Brain microvascular endothelial cell (primary cell): ENCODE data around the gene HTD2.
A peak's percentile ranks its signal among the peaks of the same experiment; 100 is the strongest.

Experiments
- DNase-seq: peaks from one replicate; pipeline ENCODE4 v3.0.0-alpha.2; 2020
- H3K27ac ChIP-seq: fragments of 250-450 bp; sonication (Bioruptor Pico); 2 replicates; pipeline ENCODE4 v1.5.1; 2020; ENCODE audit warnings: mild to moderate bottlenecking, moderate library complexity
- H3K27me3 ChIP-seq: fragments of 250-450 bp; sonication (Bioruptor Pico); replicated peaks from 2 replicates; pipeline ENCODE4 v1.5.1; 2020; ENCODE audit warnings: mild to moderate bottlenecking
- H3K36me3 ChIP-seq: fragments of 250-450 bp; sonication (Bioruptor Pico); replicated peaks from 2 replicates; pipeline ENCODE4 v1.5.1; 2020; ENCODE audit warnings: mild to moderate bottlenecking
- H3K4me3 ChIP-seq: 2 replicates; pipeline ENCODE4 v1.5.1; 2011; ENCODE audit warnings: low read depth, mild to moderate bottlenecking, control low read depth, low read length, moderate library complexity
- CTCF ChIP-seq: IDR thresholded peaks from 2 replicates; pipeline ENCODE4 v1.5.1; 2011; ENCODE audit warnings: low read depth, mild to moderate bottlenecking, moderate library complexity, low read length, control low read depth, inconsistent platforms; ENCODE audit errors: missing control alignments
- in situ Hi-C: cut with HindIII; loops from 2 replicates; pipeline ENCODE4 v1.10.0; 2017; ENCODE audit warnings: low sequenced_read_pairs, low pct_ligation_motif_present

HTD2 gene

DNA sequence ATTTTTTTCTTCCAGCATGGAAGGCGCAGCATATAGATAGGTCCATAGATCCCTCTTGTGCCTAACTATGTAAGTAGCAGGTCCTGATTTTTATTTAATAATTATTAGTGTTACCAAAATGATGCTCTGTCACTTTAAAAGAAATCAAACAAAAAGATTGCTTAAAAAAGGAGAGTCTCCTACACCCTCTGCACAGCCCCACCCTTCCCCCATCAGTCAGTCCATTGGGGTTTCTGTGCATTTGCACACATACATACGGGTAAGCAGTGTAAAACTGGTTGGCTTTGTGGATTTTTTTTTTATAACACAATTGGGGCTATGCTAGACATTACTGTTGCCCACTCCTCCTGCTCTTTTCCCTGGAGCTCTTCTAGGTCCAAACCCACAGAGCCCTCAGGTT lies 7.2 kb upstream of the HTD2 start:
- no peak overlapping the region for H3K4me3 ChIP-seq
- H3K27ac ChIP-seq = no peak overlapping the region
- DNase-seq = no peak
- no peaks in the 10 kb centered on the region for H3K36me3 ChIP-seq
- in situ Hi-C loops = no loop called here
- H3K27me3 ChIP-seq = no peaks in the 10 kb centered on the region
- TF ChIP-seq CTCF = no peak

DNA sequence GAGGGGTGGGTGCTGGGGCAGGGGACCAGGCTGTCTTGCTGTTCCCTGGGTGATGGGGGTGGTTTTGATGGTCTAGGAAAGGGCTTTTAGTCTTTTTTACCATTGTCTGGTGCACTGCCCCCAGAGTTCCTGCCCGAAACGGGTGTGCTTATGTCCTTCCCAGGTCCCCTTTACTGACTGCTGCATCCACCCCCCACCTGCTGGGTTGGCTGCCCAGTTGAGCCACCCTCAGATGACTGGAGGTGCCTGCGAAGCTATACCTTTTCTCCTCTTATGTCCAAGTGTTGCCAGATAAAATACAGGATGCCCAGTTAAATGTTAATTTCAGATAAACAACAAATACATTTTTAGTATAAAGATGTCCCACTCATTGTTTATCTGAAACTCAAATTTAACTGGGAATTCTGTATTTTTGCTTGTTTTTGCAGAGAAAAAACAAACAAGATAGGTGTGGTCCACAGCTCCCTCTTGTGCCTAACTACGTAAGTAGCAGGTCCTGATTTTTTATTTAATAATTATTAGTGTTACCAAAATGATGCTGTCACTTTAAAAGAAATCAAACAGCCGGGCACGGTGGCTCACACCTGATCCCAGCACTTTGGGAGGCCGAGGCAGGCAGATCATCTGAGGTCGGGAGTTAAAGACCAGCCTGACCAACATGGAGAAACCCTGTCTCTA lies 6.3 kb upstream of the HTD2 start:
- H3K36me3 ChIP-seq = no peaks in the 10 kb centered on the region
- no peaks in the 10 kb centered on the region for H3K27me3 ChIP-seq
- no peak overlapping the region for H3K27ac ChIP-seq
- peak; percentile 22 for DNase-seq
- in situ Hi-C loops = no loop called here
- no peak overlapping the region for H3K4me3 ChIP-seq
- peak; percentile 50 for TF ChIP-seq CTCF

DNA sequence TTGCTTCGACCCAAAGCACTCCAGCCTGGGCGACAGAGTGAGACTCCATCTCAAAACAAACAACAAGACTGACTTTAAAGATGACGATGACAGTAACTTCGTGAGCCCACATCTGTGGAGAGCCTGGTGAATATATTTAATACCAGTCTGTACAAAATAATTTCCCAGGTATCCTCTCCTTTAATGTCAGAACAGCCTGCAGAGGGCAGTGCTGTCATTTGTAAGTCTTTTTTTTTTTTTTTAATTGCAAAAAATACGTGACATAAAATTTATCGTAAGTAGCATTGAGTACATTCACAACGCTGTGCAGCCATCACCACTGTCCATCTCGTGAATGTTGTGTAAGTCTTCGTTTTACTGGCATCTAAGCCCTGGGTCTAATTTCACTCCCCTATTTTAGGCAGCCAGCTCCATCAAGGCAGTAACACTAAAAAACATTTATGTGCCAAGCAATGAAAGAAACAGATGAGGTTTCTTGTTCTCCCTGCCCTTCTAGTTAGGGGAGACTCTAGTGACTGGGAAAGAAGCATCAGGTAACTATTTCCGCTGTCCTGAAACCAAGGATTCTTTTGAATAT lies 1.4 kb downstream of the HTD2 start:
- peak; percentile 52 for DNase-seq
- peaks cover 23% of the 10 kb centered on the region for H3K36me3 ChIP-seq
- H3K4me3 ChIP-seq = peak overlapping the region; percentile 93
- in situ Hi-C loops = no loop called here
- TF ChIP-seq CTCF = peak; percentile 62
- no peak overlapping the region for H3K27ac ChIP-seq
- H3K27me3 ChIP-seq = no peaks in the 10 kb centered on the region

GRCh38 chr3:58308728-58309127 lies 2.4 kb downstream of the HTD2 start:
- in situ Hi-C loops = no loop called here

DNA sequence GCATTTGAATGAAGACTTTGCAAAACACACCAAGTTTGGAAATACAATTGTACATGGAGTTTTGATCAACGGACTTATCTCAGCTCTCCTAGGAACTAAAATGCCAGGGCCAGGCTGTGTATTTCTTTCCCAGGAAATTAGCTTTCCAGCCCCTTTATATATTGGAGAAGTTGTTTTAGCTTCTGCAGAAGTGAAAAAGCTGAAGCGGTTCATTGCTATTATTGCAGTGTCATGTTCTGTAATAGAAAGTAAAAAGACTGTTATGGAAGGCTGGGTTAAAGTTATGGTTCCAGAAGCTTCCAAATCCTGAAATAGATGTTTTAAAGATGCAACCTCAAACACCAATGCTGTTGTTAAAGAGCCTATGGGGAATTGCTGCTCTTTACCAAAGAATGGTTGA lies 11.5 kb downstream of the HTD2 start:
- no peak for TF ChIP-seq CTCF
- Histone ChIP-seq H3K4me3 (no peak overlapping the region), H3K36me3 (peaks cover 45% of the 10 kb centered on the region), H3K27me3 (no peaks in the 10 kb centered on the region), H3K27ac (no peak overlapping the region)
- no peak for DNase-seq
- in situ Hi-C loops = no loop called here

More at GRCh38 chr3:58308728-58309127, 2.4 kb downstream of the HTD2 start:
- no peak overlapping the region for H3K27ac ChIP-seq
- no peak for DNase-seq
- H3K27me3 ChIP-seq = no peaks in the 10 kb centered on the region
- no peak for TF ChIP-seq CTCF
- H3K36me3 ChIP-seq = peaks cover 29% of the 10 kb centered on the region
- no peak overlapping the region for H3K4me3 ChIP-seq

DNA sequence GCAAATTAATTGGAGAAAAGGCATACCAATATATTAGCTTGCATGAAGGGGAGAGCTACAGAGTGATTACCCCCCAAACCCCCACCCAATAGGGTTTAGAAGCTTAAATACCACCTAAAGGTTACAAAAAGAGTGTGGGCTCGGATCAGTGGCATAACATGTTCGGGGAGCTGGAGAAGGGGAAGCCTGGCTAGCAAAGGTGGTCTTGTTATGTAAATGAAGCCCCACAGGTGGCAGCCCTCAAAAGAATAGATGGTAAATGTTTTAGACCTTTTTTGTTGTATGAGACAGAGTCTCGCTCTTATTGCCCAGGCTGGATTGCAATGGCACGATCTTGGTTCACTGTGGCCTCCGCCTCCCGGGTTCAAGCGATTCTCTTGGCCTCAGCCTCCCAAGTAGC lies 15.5 kb downstream of the HTD2 start:
- Histone ChIP-seq H3K4me3 (no peak overlapping the region), H3K27ac (no peak overlapping the region), H3K36me3 (peaks cover 18% of the 10 kb centered on the region), H3K27me3 (no peaks in the 10 kb centered on the region)
- no peak for TF ChIP-seq CTCF
- no peak for DNase-seq
- in situ Hi-C loops = no loop called here
